Glutamatergic neuron (in vitro differentiated cells): ENCODE results near the gene JPH2. TPM values are rescaled to one million over a fixed set of nuclear protein-coding genes. Genes with fewer than 3 reads are reported as not detected.

Experiments
- DNase-seq: peaks from one replicate; pipeline ENCODE4 v3.0.0; 2022
- H3K27ac Mint-ChIP-seq: one replicate; pipeline ENCODE4 v1.8.0; 2020; ENCODE audit warnings: mild to moderate bottlenecking, mixed read lengths, inconsistent platforms; ENCODE audit not compliant: unreplicated experiment
- H3K27me3 Mint-ChIP-seq: one replicate; pipeline ENCODE4 v1.8.0; 2020; ENCODE audit warnings: mild to moderate bottlenecking, moderate library complexity, mixed read lengths, inconsistent platforms; ENCODE audit not compliant: unreplicated experiment
- H3K36me3 Mint-ChIP-seq: one replicate; pipeline ENCODE4 v1.8.0; 2020; ENCODE audit warnings: mild to moderate bottlenecking, mixed read lengths, inconsistent platforms; ENCODE audit not compliant: unreplicated experiment
- H3K4me1 Mint-ChIP-seq: one replicate; pipeline ENCODE4 v1.8.0; 2020; ENCODE audit warnings: mild to moderate bottlenecking, low read depth, mixed read lengths, inconsistent platforms; ENCODE audit not compliant: unreplicated experiment
- H3K4me3 Mint-ChIP-seq: one replicate; pipeline ENCODE4 v1.8.0; 2020; ENCODE audit warnings: mild to moderate bottlenecking, mixed read lengths, inconsistent platforms; ENCODE audit not compliant: unreplicated experiment
- H3K9me3 Mint-ChIP-seq: one replicate; pipeline ENCODE4 v1.8.0; 2020; ENCODE audit warnings: mild to moderate bottlenecking, moderate library complexity, mixed read lengths, inconsistent platforms; ENCODE audit not compliant: unreplicated experiment
- total RNA-seq: library from RNA; stranded (reverse); fragmentation: NEBNext Ultra II Directional; extraction: Animal tissue kit (Norgen Biotek cat#: 25700); gene quantifications from one replicate; pipeline ENCODE4 v1.2.1, GENCODE V29; 2021; ENCODE audit not compliant: unreplicated experiment
- TF ChIP-seq, protein P1 (sequence below): fragments of 200-600 bp; sonication (generic); IDR thresholded peaks from one replicate; pipeline ENCODE4 v1.5.0; 2021; ENCODE audit not compliant: partially characterized antibody, unreplicated experiment

Gene JPH2
- total RNA-seq, 1 donor from 2014 or later, result 0.07 TPM

DNA sequence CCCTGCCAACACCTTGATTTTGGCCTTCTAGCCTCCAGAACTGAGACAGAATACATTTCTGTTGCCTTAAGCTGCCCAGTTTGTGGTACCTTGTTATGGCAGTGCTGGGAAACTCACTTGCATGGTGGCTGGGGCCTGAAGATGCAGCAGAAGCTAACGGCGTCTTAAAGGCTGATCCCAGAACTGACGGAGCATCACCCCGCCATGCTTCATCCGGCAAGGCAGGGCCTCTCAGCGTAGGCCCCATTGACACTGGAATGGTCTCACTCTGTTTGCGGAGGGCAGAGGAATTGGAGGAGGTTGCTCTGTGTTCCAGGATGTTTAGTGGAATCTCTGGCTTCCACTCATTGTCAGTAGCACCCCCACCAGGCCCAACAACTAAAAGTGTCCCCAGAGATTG is 102.1 kb downstream of the JPH2 start:
- H3K4me1 Mint-ChIP-seq, result no peaks in the 10 kb centered on the region
- no peaks in the 10 kb centered on the region for H3K9me3 Mint-ChIP-seq
- H3K36me3 Mint-ChIP-seq, result no peaks in the 10 kb centered on the region
- TF ChIP-seq, protein P1, sequence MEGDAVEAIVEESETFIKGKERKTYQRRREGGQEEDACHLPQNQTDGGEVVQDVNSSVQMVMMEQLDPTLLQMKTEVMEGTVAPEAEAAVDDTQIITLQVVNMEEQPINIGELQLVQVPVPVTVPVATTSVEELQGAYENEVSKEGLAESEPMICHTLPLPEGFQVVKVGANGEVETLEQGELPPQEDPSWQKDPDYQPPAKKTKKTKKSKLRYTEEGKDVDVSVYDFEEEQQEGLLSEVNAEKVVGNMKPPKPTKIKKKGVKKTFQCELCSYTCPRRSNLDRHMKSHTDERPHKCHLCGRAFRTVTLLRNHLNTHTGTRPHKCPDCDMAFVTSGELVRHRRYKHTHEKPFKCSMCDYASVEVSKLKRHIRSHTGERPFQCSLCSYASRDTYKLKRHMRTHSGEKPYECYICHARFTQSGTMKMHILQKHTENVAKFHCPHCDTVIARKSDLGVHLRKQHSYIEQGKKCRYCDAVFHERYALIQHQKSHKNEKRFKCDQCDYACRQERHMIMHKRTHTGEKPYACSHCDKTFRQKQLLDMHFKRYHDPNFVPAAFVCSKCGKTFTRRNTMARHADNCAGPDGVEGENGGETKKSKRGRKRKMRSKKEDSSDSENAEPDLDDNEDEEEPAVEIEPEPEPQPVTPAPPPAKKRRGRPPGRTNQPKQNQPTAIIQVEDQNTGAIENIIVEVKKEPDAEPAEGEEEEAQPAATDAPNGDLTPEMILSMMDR, result no peak
- no peaks in the 10 kb centered on the region for H3K27me3 Mint-ChIP-seq
- no peak overlapping the region for H3K27ac Mint-ChIP-seq
- H3K4me3 Mint-ChIP-seq, result no peak overlapping the region
- DNase-seq, result no peak

DNA sequence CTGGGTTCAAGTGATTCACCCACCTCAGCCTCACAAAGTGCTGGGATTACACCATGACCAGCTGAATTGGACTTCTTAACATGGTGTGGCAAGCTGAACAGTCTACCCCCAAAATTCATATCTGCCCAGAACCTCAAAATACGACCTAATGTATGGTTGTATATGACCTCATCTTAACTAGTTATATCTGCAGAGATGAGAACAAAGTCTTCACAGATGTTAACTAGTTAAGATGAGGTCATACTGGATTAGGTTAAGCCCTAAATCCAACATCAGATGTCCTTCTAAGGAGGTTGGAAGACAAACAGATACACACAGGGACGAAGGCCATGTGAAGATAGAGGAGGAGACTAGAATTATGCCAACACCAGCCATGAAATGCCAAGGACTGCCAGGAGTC is 102.5 kb downstream of the JPH2 start:
- no peaks in the 10 kb centered on the region for H3K4me1 Mint-ChIP-seq
- no peaks in the 10 kb centered on the region for H3K36me3 Mint-ChIP-seq
- H3K9me3 Mint-ChIP-seq, result no peaks in the 10 kb centered on the region
- no peak for DNase-seq
- no peak overlapping the region for H3K27ac Mint-ChIP-seq
- no peaks in the 10 kb centered on the region for H3K27me3 Mint-ChIP-seq
- TF ChIP-seq, protein P1, result no peak
- no peak overlapping the region for H3K4me3 Mint-ChIP-seq

DNA sequence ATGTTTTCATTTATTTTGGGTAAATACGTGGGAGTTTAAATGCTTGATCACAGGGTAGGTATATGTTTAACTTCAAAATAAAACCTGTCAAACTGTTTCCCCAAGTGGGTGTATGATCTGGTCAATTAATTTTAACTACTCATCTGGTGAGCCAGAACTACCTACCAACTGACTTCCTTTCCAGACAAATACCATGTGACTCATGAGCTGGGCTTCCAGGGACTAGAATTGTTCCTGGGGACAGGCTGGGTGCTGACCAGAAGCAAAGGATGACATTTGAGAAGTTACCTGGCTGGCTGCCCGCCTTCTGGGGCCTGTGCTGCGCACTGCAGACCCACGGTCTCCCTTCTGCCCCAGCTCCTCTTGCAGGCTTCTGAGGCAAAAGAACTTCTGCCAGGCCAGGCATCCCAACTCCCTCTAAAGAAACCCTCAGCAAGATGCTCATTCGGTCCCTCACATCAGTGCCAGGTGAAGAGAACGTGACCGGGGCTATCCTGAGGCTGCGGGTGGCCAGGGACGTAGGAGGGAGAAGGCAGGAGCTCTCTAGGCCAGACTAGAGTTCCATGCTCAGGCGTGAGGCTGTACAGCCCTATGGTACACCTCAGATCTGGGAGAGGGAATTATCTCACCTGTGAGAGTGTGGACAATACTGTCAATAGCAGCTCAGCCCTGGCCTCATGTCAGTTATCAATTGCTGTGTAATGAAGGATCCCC is 103.6 kb downstream of the JPH2 start:
- Mint-ChIP-seq H3K9me3 (no peaks in the 10 kb centered on the region), H3K27ac (no peak overlapping the region), H3K4me1 (no peaks in the 10 kb centered on the region), H3K36me3 (no peaks in the 10 kb centered on the region), H3K27me3 (no peaks in the 10 kb centered on the region), H3K4me3 (no peak overlapping the region)
- DNase-seq, result no peak
- TF ChIP-seq, protein P1, result no peak

DNA sequence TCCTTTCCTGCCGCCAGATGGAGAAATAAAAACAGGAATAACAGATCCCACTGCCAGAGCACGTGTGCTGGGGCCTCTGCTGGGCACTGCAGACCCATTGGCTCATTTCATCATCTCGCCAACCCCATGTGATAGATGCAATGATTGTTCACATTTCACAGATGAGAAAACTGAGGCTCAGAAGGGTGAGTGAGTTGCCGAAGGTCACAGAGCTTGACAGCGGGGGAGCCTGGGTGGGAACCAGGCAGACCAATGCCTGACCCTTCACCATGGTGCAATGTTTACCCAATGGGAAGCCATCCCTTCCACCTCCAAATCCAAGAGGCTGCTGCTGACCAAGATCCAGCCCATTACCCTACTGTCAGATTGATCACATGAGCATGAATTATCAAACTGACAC is 105.1 kb downstream of the JPH2 start:
- Mint-ChIP-seq H3K4me3 (no peak overlapping the region), H3K36me3 (no peaks in the 10 kb centered on the region), H3K27me3 (no peaks in the 10 kb centered on the region), H3K27ac (no peak overlapping the region), H3K4me1 (no peaks in the 10 kb centered on the region), H3K9me3 (no peaks in the 10 kb centered on the region)
- TF ChIP-seq, protein P1, result no peak
- DNase-seq, result no peak

DNA sequence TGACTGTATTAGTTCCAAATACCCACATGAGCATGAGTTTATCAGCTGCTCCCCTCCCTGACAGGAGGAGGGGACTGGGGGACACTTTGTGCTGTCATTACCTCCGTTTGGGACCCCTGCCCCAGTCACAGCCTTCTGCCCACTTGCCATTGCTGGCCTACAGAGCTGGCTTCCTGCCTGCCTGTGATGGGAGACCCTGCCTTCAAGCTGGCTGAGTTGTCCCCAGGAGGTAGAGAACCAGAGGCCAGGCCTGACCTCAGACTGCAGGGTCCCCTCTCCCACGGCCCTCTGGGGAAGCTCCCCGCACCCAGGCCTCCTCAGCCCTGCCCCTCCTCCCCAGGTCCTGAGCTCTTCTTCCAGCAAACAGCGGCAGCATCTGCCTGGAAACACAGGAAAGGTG is 105.5 kb downstream of the JPH2 start:
- Mint-ChIP-seq H3K9me3 (no peaks in the 10 kb centered on the region), H3K4me3 (no peak overlapping the region), H3K27ac (no peak overlapping the region), H3K27me3 (no peaks in the 10 kb centered on the region), H3K36me3 (no peaks in the 10 kb centered on the region), H3K4me1 (no peaks in the 10 kb centered on the region)
- DNase-seq, result no peak
- TF ChIP-seq, protein P1, result no peak
